DMS153 (cell line): ENCODE results near the gene MAIP1.

ENCODE experiments used
- DNase-seq: peaks from one replicate; lab custom pipeline; 2025; lab: John Stamatoyannopoulos, UW

The MAIP1 gene

GRCh38 chr2:199991691-199992090 is 36.3 kb downstream of the MAIP1 start:
- DNase-seq, result no peak

GRCh38 chr2:199992296-199992695 is 36.9 kb downstream of the MAIP1 start:
- no peak for DNase-seq

- no peak for DNase-seq
Measured at GRCh38 chr2:199994371-199994770, 39.0 kb downstream of the MAIP1 start.

GRCh38 chr2:199994896-199995295 is 39.5 kb downstream of the MAIP1 start:
- DNase-seq, result no peak

GRCh38 chr2:199997296-199997695 is 41.9 kb downstream of the MAIP1 start:
- DNase-seq, result no peak

GRCh38 chr2:199999166-199999565 is 43.8 kb downstream of the MAIP1 start:
- no peak for DNase-seq

- DNase-seq, result no peak
Measured at GRCh38 chr2:200000444-200001163, 45.2 kb downstream of the MAIP1 start.

- no peak for DNase-seq
Measured at GRCh38 chr2:200003444-200003843, 48.1 kb downstream of the MAIP1 start.

GRCh38 chr2:200005675-200006074 is 50.3 kb downstream of the MAIP1 start:
- no peak for DNase-seq

GRCh38 chr2:200007306-200007705 is 51.9 kb downstream of the MAIP1 start:
- DNase-seq, result no peak

- no peak for DNase-seq
Measured at GRCh38 chr2:200012401-200012800, 57.0 kb downstream of the MAIP1 start.
